DMS 273 (cell line): Measurements from ENCODE around the gene SARM1.
"Not testable (repeated sequence)": the region's sequence is repeated elsewhere in the genome, so short reads cannot be mapped to it uniquely, and the experiment has no call there.

Source experiments
- DNase-seq: peaks from one replicate; lab custom pipeline; 2025; ENCODE audit not compliant: unreplicated experiment; lab: John Stamatoyannopoulos, UW

The SARM1 gene

DNA sequence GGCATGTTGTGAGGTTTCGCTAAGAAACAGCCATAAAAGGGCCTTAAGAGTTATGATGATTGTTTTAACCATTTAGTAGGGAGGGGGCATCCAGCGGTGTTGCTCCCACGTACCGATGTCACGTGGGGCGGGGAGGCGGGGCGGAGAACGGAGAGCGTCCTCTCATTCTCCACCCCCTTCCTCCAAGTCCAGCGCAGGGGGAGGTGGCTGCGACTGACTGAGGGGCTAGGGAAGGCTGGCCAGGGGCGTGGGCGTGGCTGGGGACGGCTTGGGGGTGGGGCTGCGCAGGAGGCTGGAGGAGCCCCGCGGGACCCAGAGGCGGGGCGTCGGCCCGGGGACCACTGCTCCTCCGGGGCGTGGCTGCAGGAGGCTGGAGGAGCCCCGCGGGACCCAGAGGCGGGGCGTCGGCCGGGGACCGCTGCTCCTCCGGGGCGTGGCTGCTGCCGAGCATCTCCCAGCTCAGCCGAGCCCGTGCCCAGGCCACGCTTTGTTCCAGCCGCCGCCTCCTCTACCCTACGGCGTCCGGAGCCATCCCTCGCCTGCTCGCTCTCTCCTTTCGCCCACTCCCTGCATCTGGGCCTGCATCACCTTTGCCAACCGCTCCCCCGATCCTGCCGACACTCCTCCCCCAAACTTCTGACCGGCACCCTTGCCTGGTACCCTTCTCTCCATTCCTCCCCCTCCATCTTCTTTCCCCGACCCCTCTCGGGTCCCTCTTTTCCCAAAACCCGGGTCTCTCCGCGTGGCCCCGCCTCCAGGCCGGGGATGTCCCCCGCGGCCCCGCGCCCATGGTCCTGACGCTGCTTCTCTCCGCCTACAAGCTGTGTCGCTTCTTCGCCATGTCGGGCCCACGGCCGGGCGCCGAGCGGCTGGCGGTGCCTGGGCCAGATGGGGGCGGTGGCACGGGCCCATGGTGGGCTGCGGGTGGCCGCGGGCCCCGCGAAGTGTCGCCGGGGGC, at the start of gene SARM1:
Gene SARM1 (plus strand): TSS at position 450 of the 958 bp plus-strand sequence. CDS start 339 bp downstream, at position 789.
- peak; percentile 97 for DNase-seq

GRCh38 chr17:28324267-28324745, 47.2 kb upstream of the SARM1 start:
- peak; percentile 28 for DNase-seq

DNA sequence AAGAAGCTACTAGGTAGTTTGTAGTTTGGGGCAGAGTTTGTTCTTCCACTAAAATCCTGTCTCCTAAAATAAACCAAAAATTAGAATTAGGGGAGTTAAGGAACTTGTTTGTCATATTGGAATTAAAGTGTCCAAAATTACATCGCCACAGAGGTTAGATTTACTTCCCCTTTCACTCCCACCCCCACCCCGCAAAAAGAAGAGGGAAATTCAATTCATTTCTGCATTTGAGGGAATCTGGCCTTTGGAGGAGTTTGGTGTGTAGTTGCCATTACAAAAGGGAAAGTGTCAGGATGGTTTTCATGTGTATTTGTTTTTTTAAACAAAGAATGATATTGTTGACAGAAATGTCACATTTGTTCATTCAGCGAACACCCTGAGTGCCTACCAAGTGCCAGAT, 46.7 kb upstream of the SARM1 start:
- DNase-seq = no peak

- DNase-seq = peak; percentile 66
Observed at GRCh38 chr17:28325211-28325610, 46.3 kb upstream of the SARM1 start.

GRCh38 chr17:28326114-28326513, 45.4 kb upstream of the SARM1 start:
- no peak for DNase-seq

GRCh38 chr17:28327031-28327607, 44.4 kb upstream of the SARM1 start:
- no peak for DNase-seq

- peak; percentile 23 for DNase-seq
Observed at GRCh38 chr17:28327709-28328108, 43.8 kb upstream of the SARM1 start.

- DNase-seq = no peak
Observed at GRCh38 chr17:28328325-28328724, 43.2 kb upstream of the SARM1 start.

GRCh38 chr17:28330671-28331070, 40.8 kb upstream of the SARM1 start:
- DNase-seq = no peak

DNA sequence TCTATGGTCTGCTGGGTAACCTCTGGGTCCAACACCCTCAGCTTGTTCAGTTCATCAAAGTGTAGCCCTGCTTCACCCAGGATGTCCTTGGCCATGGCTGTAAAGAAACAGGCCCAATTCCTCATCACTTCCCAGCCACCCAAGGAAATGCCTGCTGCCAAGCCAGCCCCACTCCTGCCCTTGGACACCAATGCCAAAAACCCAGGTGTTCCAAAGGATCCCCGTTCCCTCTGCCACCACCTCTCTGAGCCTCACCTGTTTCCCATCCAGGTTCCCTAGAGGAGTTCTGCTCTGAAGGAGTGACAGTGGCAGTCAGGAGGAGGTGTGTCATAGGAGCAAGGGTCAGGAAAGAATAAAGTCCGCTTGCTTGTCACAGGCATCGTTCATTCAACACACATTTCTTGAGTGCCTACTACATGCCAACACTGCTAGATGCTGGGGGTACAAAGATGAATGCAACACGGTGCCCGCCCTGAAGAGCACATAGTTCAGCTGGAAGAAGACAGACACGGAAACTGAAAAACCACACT, 39.5 kb upstream of the SARM1 start:
- no peak for DNase-seq

DNA sequence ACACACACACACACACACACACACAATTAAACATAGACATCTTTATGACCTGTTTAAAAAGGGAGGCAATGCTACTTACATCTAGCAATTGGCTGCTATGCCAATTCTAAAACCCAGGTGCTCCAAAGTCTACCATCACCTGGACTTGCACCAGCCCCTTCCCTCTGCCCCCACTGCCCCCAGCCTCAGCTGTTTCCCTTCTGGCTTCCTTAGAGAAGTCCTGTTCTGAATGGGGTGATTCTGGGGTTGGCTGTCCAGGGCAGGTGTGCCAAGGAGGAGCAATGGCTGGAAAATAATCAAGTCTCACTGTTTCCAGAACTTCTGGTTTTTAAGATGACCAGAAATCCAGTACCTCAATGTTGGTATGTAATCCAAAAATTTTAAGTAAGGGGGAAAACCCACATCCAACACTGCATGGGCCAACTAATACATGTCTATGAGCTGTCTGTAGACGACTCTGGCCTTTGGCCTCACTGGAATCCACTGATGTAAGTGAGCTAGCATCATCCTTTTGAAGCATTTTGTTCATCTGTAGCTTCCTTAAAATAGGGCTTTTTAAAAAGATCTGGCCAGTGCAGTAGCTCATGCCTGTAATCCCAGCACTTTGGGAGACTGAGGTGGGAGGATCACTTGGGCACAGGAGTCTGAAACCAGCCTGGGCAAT, 38.3 kb upstream of the SARM1 start:
- no peak for DNase-seq

DNA sequence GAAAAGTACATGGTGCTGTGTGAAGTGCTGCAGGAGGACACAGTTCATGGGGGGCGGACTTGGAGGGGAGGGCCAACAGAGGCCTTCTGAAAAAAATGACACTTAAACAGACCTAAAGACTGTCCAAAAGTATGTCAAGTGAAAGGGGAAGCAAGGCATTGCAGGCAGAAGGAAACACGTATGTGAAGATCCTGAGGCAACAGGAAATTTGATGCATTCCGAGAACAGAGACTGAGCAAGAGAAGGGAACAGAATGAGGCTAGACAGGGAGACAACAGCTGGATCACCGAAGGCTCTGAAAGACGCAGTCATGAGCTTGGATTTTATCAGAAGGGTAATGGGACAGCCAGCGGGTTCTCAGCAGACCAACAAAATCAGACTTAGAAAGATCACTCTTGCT, 37.3 kb upstream of the SARM1 start:
- DNase-seq = peak; percentile 37

GRCh38 chr17:28334666-28335200, 36.8 kb upstream of the SARM1 start:
- DNase-seq = peak; percentile 77

GRCh38 chr17:28335201-28335958, 36.1 kb upstream of the SARM1 start, which contains the start of the genes IFT20 and TNFAIP1:
Gene IFT20 (minus strand): TSS chr17:28335472. CDS start chr17:28331985, 3,487 bp downstream.
Gene TNFAIP1 (plus strand): TSS chr17:28335761. CDS start chr17:28339522, 3,761 bp downstream.
- peak; percentile 100 for DNase-seq

- DNase-seq = peak; percentile 84
Observed at GRCh38 chr17:28335959-28336871, 35.3 kb upstream of the SARM1 start.

- DNase-seq = no peak
Observed at GRCh38 chr17:28338056-28338768, 33.3 kb upstream of the SARM1 start.

GRCh38 chr17:28338769-28339212, 32.7 kb upstream of the SARM1 start:
- DNase-seq = not testable (repeated sequence)

DNA sequence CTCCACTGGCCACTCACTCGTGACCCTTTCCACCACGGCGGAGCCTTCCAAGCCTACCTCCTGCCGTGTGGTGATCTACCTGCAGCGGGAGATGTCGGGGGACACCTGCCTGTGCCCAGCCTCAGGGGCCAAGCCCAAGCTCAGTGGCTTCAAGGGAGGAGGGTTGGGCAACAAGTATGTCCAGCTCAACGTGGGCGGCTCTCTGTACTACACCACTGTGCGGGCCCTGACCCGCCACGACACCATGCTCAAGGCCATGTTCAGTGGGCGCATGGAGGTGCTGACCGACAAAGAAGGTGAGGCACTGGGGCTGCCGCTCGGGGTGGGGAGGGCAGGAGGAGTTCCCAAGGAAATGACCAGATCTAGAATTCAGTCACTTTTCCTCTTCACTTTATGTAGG, 32.1 kb upstream of the SARM1 start:
- DNase-seq = no peak
